Measurements from ENCODE around the gene CLNK. TPM values are rescaled to one million over a fixed set of nuclear protein-coding genes. Genes with fewer than 3 reads are reported as not detected.

The CLNK gene
- total RNA-seq, 1 experiment from 2014 or later = not detected

DNA sequence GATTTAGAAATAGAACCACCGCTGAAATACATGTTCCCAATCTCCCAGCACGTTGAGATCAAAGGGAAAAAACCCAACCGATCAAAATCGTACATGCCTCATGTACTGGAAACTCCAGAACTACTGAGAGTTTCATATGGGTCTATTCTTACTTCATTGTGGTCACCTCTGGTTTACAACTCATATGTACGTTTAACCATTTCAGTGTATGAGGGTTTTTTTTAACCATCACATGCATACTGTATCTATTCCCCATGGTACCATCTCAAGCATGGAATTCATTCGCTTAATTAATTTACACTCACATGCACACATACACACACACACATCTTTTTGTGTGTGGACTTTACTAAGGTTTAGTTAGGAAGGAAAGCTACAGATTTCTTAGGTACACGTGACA is 46.0 kb upstream of the CLNK start:
- H3K27me3 ChIP-seq (ENCODE audit: insufficient read depth, low read length) = no peaks in the 10 kb centered on the region
- peaks cover 0 to 3% of the 10 kb centered on the region in 2 experiments; a peak in 1 of 4 replicates for H3K4me1 ChIP-seq (ENCODE audit: control insufficient read depth in 1 of 2, insufficient read depth in 2 of 2, low read length in 2 of 2)
- no peak overlapping the region for H3K9ac ChIP-seq (ENCODE audit: low read length)
- H3K4me2 ChIP-seq (ENCODE audit: low read length) = no peak overlapping the region
- no peak overlapping the region for H3K4me3 ChIP-seq (replicated peaks in 1 of 2; ENCODE audit: low read depth in 1 of 2, low read length in 2 of 2)
- no peak for TF ChIP-seq EGR1 (IDR thresholded peaks at IDR 0.05; ENCODE audit: low read depth)
- no peak for TF ChIP-seq CEBPB (IDR thresholded peaks at IDR 0.05; ENCODE audit: low read depth)
- TF ChIP-seq ZNF274 (IDR thresholded peaks at IDR 0.05; ENCODE audit: low read depth, low read length) = no peak
- TF ChIP-seq, protein P1, sequence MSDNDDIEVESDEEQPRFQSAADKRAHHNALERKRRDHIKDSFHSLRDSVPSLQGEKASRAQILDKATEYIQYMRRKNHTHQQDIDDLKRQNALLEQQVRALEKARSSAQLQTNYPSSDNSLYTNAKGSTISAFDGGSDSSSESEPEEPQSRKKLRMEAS (IDR thresholded peaks at IDR 0.05) = no peak
- no peak for TF ChIP-seq CBX3 (IDR thresholded peaks at IDR 0.05; ENCODE audit: low read depth)
- TF ChIP-seq YY1 (IDR thresholded peaks at IDR 0.05; ENCODE audit: extremely low read depth, insufficient replicate concordance, low read depth, low read length) = no peak
- TF ChIP-seq ELF1 (IDR thresholded peaks at IDR 0.05; ENCODE audit: borderline replicate concordance, low read depth) = no peak
- TF ChIP-seq, protein P2, sequence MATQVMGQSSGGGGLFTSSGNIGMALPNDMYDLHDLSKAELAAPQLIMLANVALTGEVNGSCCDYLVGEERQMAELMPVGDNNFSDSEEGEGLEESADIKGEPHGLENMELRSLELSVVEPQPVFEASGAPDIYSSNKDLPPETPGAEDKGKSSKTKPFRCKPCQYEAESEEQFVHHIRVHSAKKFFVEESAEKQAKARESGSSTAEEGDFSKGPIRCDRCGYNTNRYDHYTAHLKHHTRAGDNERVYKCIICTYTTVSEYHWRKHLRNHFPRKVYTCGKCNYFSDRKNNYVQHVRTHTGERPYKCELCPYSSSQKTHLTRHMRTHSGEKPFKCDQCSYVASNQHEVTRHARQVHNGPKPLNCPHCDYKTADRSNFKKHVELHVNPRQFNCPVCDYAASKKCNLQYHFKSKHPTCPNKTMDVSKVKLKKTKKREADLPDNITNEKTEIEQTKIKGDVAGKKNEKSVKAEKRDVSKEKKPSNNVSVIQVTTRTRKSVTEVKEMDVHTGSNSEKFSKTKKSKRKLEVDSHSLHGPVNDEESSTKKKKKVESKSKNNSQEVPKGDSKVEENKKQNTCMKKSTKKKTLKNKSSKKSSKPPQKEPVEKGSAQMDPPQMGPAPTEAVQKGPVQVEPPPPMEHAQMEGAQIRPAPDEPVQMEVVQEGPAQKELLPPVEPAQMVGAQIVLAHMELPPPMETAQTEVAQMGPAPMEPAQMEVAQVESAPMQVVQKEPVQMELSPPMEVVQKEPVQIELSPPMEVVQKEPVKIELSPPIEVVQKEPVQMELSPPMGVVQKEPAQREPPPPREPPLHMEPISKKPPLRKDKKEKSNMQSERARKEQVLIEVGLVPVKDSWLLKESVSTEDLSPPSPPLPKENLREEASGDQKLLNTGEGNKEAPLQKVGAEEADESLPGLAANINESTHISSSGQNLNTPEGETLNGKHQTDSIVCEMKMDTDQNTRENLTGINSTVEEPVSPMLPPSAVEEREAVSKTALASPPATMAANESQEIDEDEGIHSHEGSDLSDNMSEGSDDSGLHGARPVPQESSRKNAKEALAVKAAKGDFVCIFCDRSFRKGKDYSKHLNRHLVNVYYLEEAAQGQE (IDR thresholded peaks at IDR 0.05; ENCODE audit: low read depth) = no peak
- TF ChIP-seq, protein P3, sequence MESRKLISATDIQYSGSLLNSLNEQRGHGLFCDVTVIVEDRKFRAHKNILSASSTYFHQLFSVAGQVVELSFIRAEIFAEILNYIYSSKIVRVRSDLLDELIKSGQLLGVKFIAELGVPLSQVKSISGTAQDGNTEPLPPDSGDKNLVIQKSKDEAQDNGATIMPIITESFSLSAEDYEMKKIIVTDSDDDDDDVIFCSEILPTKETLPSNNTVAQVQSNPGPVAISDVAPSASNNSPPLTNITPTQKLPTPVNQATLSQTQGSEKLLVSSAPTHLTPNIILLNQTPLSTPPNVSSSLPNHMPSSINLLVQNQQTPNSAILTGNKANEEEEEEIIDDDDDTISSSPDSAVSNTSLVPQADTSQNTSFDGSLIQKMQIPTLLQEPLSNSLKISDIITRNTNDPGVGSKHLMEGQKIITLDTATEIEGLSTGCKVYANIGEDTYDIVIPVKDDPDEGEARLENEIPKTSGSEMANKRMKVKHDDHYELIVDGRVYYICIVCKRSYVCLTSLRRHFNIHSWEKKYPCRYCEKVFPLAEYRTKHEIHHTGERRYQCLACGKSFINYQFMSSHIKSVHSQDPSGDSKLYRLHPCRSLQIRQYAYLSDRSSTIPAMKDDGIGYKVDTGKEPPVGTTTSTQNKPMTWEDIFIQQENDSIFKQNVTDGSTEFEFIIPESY (IDR thresholded peaks at IDR 0.05; ENCODE audit: extremely low read depth, insufficient replicate concordance, low read length) = no peak
- no peak for TF ChIP-seq JUND (IDR thresholded peaks at IDR 0.05)
- no peak for TF ChIP-seq FOSL1 (IDR thresholded peaks at IDR 0.05; ENCODE audit: low read depth)
- no peak for TF ChIP-seq POLR2A (IDR thresholded peaks at IDR 0.05; ENCODE audit: borderline replicate concordance, extremely low read depth, insufficient read depth, insufficient read length)
- no peak for TF ChIP-seq TCF7L2 (IDR thresholded peaks at IDR 0.05; ENCODE audit: borderline replicate concordance, extremely low read depth, insufficient read depth, insufficient read length)
- no peak for TF ChIP-seq SIN3A (IDR thresholded peaks at IDR 0.05; ENCODE audit: low read depth)
- no peak for TF ChIP-seq RAD21 (IDR thresholded peaks at IDR 0.05; ENCODE audit: low read depth)
- TF ChIP-seq, protein P4, sequence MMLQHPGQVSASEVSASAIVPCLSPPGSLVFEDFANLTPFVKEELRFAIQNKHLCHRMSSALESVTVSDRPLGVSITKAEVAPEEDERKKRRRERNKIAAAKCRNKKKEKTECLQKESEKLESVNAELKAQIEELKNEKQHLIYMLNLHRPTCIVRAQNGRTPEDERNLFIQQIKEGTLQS (IDR thresholded peaks at IDR 0.05) = no peak
- no peak for TF ChIP-seq EZH2 (IDR thresholded peaks at IDR 0.05)
- TF ChIP-seq ZFX (IDR thresholded peaks at IDR 0.05) = no peak
- TF ChIP-seq POLR2AphosphoS5 (IDR thresholded peaks at IDR 0.05; ENCODE audit: low read depth, low read length) = no peak
- no peak for DNase-seq (ENCODE audit: low read depth, low spot score)
- H3K79me2 ChIP-seq (ENCODE audit: insufficient read depth, low read length) = no peaks in the 10 kb centered on the region
- no peaks in the 10 kb centered on the region for H3K36me3 ChIP-seq (ENCODE audit: control insufficient read depth in 1 of 2, insufficient read depth in 2 of 2, low read length in 2 of 2)
- intact Hi-C loops (cut with micrococcal nuclease) = no loop called here
- BruUV-seq (replicated peaks) = no TSS peak
- no peak for ATAC-seq
- no peaks in the 10 kb centered on the region for H3K9me2 ChIP-seq (ENCODE audit: insufficient read depth)
- POLR2A ChIA-PET = no interaction called here
- CTCF ChIA-PET = no interaction called here
- H2AFZ ChIP-seq (ENCODE audit: low read depth, low read length, poor library complexity, severe bottlenecking) = no peak overlapping the region
- H3K9me3 ChIP-seq (ENCODE audit: control insufficient read depth in 1 of 2, insufficient read depth in 1 of 2, low read depth in 1 of 2, low read length in 2 of 2) = no peaks in the 10 kb centered on the region
- RAD21 ChIA-PET (ENCODE audit: low non-redundant PET in 1 of 2, low total read pairs in 2 of 2, uncharacterized antibody in 2 of 2, unreplicated experiment in 2 of 2) = no interaction called here
- no peak overlapping the region for H3K27ac ChIP-seq (ENCODE audit: low read depth, low read length)
- H4K20me1 ChIP-seq (ENCODE audit: insufficient read depth) = no peaks in the 10 kb centered on the region

Data from HCT116 (cell line).